PC-9 (cell line): ENCODE data around the gene SUMF1. TPM values are rescaled to one million over a fixed set of nuclear protein-coding genes. Genes with fewer than 3 reads are reported as not detected.

ENCODE experiments used
- BruUV-seq: library from RNA; stranded (reverse); fragments of 400-500 nt; replicated peaks from 2 replicates; lab custom pipeline; 2021; lab: Mats Ljungman, UMichigan
- CTCF ChIA-PET: fragments of 300-600 bp; sonication (Branson Sonifier 250); formaldehyde crosslinking; loops from one replicate; lab custom pipeline; 2022; ENCODE audit warnings: antibody characterized with exemption; lab: Charles Lee
- POLR2A ChIA-PET: fragments of 300-600 bp; sonication (Branson Sonifier 250); formaldehyde crosslinking; loops from one replicate; lab custom pipeline; 2022; ENCODE audit warnings: antibody characterized with exemption; ENCODE audit not compliant: unreplicated experiment; lab: Charles Lee
- DNase-seq, 2 experiments: peaks; one replicate each; pipeline versions ENCODE4 v3.0.0 to v3.0.0-alpha.2; 2015 to 2022; ENCODE audit warnings: mixed read lengths in 1 of 2
- H2AFZ ChIP-seq: fragments of 200-600 bp; sonication (generic); 2 replicates; pipeline ENCODE4 v1.8.1; 2017; ENCODE audit warnings: antibody characterized with exemption
- H3F3A ChIP-seq: fragments of 200-600 bp; sonication (generic); 2 replicates; pipeline ENCODE4 v1.8.1; 2017; ENCODE audit warnings: antibody characterized with exemption, mild to moderate bottlenecking, low read depth; ENCODE audit not compliant: insufficient read depth
- H3K27ac ChIP-seq: fragments of 200-600 bp; sonication (generic); 2 replicates; pipeline ENCODE4 v1.6.1; 2016; ENCODE audit warnings: mixed run types
- H3K27me3 ChIP-seq: fragments of 200-600 bp; sonication (generic); 2 replicates; pipeline ENCODE4 v1.6.1; 2016; ENCODE audit warnings: low read depth, mixed run types; ENCODE audit not compliant: insufficient read depth
- H3K36me3 ChIP-seq: fragments of 200-600 bp; sonication (generic); 2 replicates; pipeline ENCODE4 v1.6.1; 2016; ENCODE audit warnings: low read depth, mixed run types
- H3K4me1 ChIP-seq: fragments of 200-600 bp; sonication (generic); replicated peaks from 2 replicates; pipeline ENCODE4 v1.6.1; 2016; ENCODE audit warnings: mixed run types; ENCODE audit not compliant: insufficient read depth
- H3K4me2 ChIP-seq: fragments of 200-600 bp; sonication (generic); 2 replicates; pipeline ENCODE4 v1.6.1; 2017; ENCODE audit warnings: mixed run types
- H3K4me3 ChIP-seq: fragments of 200-600 bp; sonication (generic); 2 replicates; pipeline ENCODE4 v1.6.1; 2016; ENCODE audit warnings: mixed run types
- H3K79me2 ChIP-seq: fragments of 200-600 bp; sonication (generic); 2 replicates; pipeline ENCODE4 v1.6.1; 2017; ENCODE audit warnings: low read depth, mixed run types
- H3K9me2 ChIP-seq: fragments of 200-600 bp; sonication (generic); 2 replicates; pipeline ENCODE4 v1.8.1; 2017; ENCODE audit warnings: mild to moderate bottlenecking; ENCODE audit not compliant: insufficient read depth
- H3K9me3 ChIP-seq: fragments of 200-600 bp; sonication (generic); 2 replicates; pipeline ENCODE4 v1.8.1; 2016; ENCODE audit warnings: low read depth; ENCODE audit not compliant: insufficient read depth
- H4K20me1 ChIP-seq: fragments of 200-600 bp; sonication (generic); 2 replicates; pipeline ENCODE4 v1.8.1; 2017; ENCODE audit not compliant: insufficient read depth
- CTCF ChIP-seq: fragments of 200-600 bp; sonication (generic); conservative IDR thresholded peaks from 2 replicates; pipeline ENCODE4 v1.6.1; 2017; ENCODE audit warnings: mixed run types, antibody characterized with exemption, mild to moderate bottlenecking, moderate library complexity
- EZH2 ChIP-seq: fragments of 200-600 bp; sonication (generic); IDR thresholded peaks from 2 replicates; pipeline ENCODE4 v1.8.0; 2017; ENCODE audit warnings: antibody characterized with exemption, low read depth
- intact Hi-C: fragments of 100-400 bp; cut with micrococcal nuclease; formaldehyde crosslinking; loops from one replicate; pipeline ENCODE4 v1.10.0; 2022; ENCODE audit not compliant: unreplicated experiment
- total RNA-seq: library from RNA; stranded (reverse); gene quantifications from 2 replicates; pipeline ENCODE4 v1.2.3, GENCODE V29; 2021

The SUMF1 gene
- total RNA-seq, 1 experiment from 2014 or later = 41.6 TPM

GRCh38 chr3:4407941-4408340, 59.1 kb downstream of the SUMF1 start:
- no peak for DNase-seq
- H3K4me2 ChIP-seq = no peak overlapping the region
- no peaks in the 10 kb centered on the region for H4K20me1 ChIP-seq
- ChIA-PET CTCF (no interaction called here), POLR2A (no interaction called here)
- H3K4me1 ChIP-seq = no peaks in the 10 kb centered on the region
- BruUV-seq = no TSS peak
- H3K9me2 ChIP-seq = no peaks in the 10 kb centered on the region
- H3F3A ChIP-seq = no peaks in the 10 kb centered on the region
- H2AFZ ChIP-seq = no peak overlapping the region
- no peaks in the 10 kb centered on the region for H3K9me3 ChIP-seq
- no peaks in the 10 kb centered on the region for H3K36me3 ChIP-seq
- TF ChIP-seq EZH2 = no peak
- TF ChIP-seq CTCF = no peak
- H3K27ac ChIP-seq = no peak overlapping the region
- no peaks in the 10 kb centered on the region for H3K27me3 ChIP-seq
- intact Hi-C loops = no loop called here
- no peak overlapping the region for H3K4me3 ChIP-seq
- H3K79me2 ChIP-seq = no peaks in the 10 kb centered on the region

GRCh38 chr3:4406746-4407568, 60.1 kb downstream of the SUMF1 start:
- H3K27me3 ChIP-seq = no peaks in the 10 kb centered on the region
- TF ChIP-seq EZH2 = no peak
- no peak for TF ChIP-seq CTCF
- BruUV-seq = no TSS peak
- H3K4me3 ChIP-seq = no peak overlapping the region
- no peaks in the 10 kb centered on the region for H3K4me1 ChIP-seq
- ChIA-PET CTCF (no interaction called here), POLR2A (no interaction called here)
- no peaks in the 10 kb centered on the region for H3K9me2 ChIP-seq
- intact Hi-C loops = no loop called here
- H3K9me3 ChIP-seq = no peaks in the 10 kb centered on the region
- no peaks in the 10 kb centered on the region for H3K79me2 ChIP-seq
- H2AFZ ChIP-seq = no peak overlapping the region
- no peaks in the 10 kb centered on the region for H3K36me3 ChIP-seq
- no peaks in the 10 kb centered on the region for H4K20me1 ChIP-seq
- H3F3A ChIP-seq = no peaks in the 10 kb centered on the region
- no peak overlapping the region for H3K27ac ChIP-seq
- DNase-seq = no peak
- no peak overlapping the region for H3K4me2 ChIP-seq

GRCh38 chr3:4404881-4405280, 62.2 kb downstream of the SUMF1 start:
- ChIA-PET CTCF (no interaction called here), POLR2A (no interaction called here)
- Histone ChIP-seq H3K4me3 (no peak overlapping the region), H3F3A (no peaks in the 10 kb centered on the region), H3K79me2 (no peaks in the 10 kb centered on the region), H3K27ac (no peak overlapping the region), H3K4me2 (no peak overlapping the region), H3K36me3 (no peaks in the 10 kb centered on the region), H3K27me3 (no peaks in the 10 kb centered on the region), H3K9me2 (no peaks in the 10 kb centered on the region), H2AFZ (no peak overlapping the region), H3K9me3 (no peaks in the 10 kb centered on the region), H4K20me1 (no peaks in the 10 kb centered on the region), H3K4me1 (no peaks in the 10 kb centered on the region)
- intact Hi-C loops = no loop called here
- TF ChIP-seq CTCF = no peak
- TF ChIP-seq EZH2 = no peak
- no TSS peak for BruUV-seq
- no peak for DNase-seq
